ENCODE data around the gene HIKESHI.
A peak's percentile ranks its signal among the peaks of the same experiment; 100 is the strongest.
"Not testable (repeated sequence)": the region's sequence is repeated elsewhere in the genome, so short reads cannot be mapped to it uniquely, and the experiment has no call there.

Gene HIKESHI

GRCh38 chr11:86302092-86302793 is at the start of gene HIKESHI:
Gene HIKESHI, plus strand, starts transcription at chr11:86302240. Its CDS starts 209 bp downstream, at chr11:86302449.
- FAIRE-seq = peak; percentile 91

GRCh38 chr11:86255896-86256295 is 46.1 kb upstream of the HIKESHI start:
- no peak for FAIRE-seq

DNA sequence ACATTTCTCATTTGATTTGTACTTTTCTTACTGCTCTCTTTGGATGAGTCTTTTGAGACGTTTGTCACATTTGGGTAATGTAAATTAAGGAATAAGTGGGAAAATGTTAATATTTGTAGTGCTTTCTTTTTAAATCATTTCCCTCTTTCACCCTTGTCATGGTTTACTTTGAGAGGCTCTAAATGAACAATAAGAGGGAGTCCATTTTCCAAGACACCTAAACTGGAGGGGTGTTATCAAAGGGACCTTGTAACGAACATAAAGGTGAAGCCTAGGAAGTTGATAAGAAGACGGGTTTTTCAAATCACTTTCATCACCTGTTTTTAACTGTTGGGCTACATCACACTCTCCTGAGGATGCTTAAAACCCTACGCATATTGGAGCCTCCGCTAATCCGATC is 45.4 kb upstream of the HIKESHI start:
- no peak for FAIRE-seq

DNA sequence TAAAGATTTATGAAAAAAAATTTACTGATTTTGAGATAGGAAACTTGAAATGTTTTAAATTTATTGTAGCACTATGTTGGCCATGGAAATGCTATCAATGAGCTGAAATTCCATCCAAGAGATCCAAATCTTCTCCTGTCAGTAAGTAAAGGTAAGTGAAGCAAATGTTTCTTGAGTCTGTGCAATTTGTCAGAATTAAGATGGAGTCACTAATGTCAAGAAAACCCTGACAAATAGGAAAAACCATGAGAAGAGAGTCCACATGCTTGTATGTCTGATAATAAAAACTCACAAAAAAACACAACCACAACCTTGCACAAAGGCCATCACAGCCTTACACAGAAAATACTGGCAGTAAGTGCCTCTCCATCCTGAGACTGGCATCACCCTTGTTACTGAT is 44.6 kb upstream of the HIKESHI start:
- no peak for FAIRE-seq

GRCh38 chr11:86259730-86260129 is 42.3 kb upstream of the HIKESHI start:
- no peak for FAIRE-seq

GRCh38 chr11:86261328-86261727 is 40.7 kb upstream of the HIKESHI start:
- no peak for FAIRE-seq

DNA sequence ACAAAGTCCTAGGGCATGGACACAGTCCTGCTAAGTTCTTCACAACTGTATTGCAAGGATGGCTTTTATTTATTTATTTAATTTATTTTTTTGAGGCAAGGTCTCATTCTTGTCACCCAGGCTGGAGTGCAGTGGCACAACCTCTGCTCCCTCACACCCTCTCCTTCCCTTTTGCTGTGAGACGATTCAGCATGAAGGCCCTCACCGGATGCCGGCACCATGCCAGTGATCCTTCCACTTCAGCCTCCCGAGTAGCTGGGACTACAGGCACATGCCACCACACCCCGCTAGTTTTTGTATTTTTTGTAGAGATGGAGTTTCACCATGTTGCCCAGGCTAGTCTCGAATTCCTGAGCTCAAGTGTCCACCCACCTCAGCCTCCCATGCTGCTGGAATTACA is 39.7 kb upstream of the HIKESHI start:
- no peak for FAIRE-seq

DNA sequence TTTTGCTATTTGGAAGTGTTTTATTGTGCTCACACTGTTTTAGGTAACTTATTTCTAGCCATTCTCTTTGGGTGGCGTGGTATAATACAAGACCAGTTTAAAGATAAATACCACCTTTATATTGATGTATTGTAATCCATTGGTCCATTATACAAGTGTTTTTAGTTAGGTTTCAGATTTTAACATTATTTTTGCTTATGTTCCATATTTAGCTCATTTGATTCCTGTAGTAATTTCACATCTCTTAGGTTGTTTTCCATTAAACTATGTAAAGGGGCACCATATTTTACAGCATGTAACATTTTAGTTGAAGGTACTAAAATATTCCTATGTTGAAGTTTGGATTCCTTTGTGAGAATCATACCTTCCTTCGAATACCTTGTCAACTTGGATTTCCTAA is 37.4 kb upstream of the HIKESHI start:
- FAIRE-seq = no peak

DNA sequence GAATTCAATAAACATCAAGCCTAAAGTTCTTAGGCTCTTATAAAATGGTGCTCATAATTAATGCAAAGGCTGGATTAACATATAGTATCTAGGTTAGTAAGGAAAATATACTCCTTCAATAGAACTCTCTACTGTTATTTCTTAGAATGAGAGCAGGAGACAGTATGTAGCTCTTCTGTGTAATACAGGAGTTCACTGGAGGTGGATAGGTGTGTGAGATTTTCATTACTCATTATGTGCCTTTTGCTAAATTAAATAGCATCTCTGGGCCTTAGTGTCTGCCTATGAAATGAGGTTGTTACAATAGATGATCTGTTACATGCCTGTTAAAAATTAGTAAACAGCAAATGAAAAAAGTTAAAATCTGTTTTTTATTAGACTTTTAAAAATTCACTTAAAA is 36.8 kb upstream of the HIKESHI start:
- no peak for FAIRE-seq

DNA sequence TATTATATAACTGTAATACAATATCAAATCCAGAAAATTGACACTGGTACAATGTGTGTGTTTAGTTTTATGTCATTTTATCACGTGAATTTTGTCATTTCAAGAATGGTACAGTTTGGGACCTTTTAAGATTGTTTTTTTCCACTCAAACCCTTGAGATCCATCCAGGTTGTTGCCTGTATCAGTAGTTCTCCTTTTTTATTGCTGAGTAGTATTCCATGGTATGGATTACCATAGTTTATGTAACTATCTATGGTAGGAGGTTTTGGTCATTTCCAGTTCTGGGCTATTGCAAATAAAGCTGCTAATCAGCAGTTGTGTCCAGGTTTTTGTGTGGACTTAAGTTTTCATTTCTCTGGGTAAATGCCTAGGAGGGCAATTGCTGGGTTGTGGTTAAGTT is 32.4 kb upstream of the HIKESHI start:
- no peak for FAIRE-seq

GRCh38 chr11:86274503-86274902 is 27.5 kb upstream of the HIKESHI start:
- no peak for FAIRE-seq

DNA sequence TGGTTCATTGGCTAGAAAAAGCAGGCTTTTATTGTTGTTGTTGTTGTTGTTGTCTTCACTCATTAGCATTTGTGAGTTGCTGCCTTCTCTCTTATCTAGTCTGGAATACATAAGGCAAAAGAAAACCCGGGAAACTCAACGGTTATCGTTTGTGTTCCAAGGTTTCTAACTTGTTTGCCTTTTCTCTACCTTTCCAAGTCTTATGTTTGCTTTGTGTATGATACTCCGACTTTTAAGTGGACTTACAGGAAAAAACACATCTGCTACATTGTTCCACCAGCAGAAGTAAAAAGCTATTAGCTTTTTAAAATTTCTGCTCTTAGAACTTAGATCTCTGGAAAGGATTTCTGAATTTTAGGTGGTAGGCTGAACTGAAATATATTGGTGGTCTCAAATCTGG is 27.0 kb upstream of the HIKESHI start:
- FAIRE-seq = no peak

GRCh38 chr11:86275493-86276370 is 26.3 kb upstream of the HIKESHI start:
- FAIRE-seq = no peak

- no peak for FAIRE-seq
These were observed 24.3 kb upstream of the HIKESHI start for GRCh38 chr11:86277741-86278140.

GRCh38 chr11:86278226-86278625 is 23.8 kb upstream of the HIKESHI start:
- FAIRE-seq = no peak

DNA sequence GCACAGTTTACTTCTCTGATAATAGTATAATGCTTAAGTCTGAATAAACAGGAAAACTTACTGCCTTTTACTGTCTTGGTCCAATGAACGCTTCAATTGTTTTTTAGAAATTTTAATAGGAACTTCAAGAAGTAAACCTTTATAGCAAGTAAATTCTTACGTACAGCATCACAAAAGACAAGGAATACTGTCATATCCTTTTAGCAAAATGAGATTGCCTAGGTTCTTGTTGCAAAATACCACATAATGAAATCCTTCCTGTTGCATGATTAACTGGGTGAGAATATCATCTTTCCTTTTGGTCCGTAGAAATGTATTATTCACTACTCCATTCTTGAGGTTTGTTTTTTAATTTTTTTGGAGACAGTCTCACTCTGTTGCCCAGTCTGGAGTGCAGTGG is 22.3 kb upstream of the HIKESHI start:
- FAIRE-seq = no peak

GRCh38 chr11:86287468-86287796 is 14.6 kb upstream of the HIKESHI start:
- FAIRE-seq = no peak

DNA sequence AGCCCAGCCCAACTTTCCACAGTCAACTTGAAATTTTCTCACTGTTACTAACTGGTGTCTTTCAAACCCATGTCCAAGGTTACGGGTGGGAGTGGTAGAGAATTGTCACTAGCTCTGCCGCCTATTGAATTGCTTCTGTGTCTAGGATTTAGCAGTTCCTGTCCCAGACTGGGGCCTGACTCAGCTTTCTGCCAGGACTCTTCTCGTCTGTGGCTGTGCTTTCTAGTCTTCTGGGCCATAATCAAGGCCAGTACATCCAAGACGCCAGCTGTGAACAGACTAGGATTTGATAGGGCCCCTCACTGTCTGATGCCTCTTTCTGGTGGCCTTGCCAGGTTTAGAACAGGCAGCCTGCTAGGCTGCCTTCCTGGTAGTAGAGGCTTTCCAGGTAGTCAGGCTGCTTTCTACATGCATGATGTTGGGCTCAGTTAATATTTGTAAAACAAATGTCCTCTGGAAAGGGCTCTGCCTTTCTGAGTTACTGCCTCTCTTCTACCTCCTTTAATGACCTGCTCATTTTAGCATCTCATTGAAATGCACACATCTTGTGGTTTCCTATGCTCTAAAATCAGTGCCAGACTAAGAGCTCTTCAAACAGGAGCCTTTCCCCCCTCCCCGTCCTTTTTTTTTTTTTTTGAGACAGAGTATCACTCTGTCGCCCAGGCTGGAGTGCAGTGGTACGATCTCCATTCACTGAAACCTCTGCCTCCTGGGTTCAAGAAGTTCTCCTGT is 13.1 kb upstream of the HIKESHI start:
- no peak for FAIRE-seq

- not testable (repeated sequence) for FAIRE-seq
These were observed 12.3 kb upstream of the HIKESHI start for GRCh38 chr11:86289508-86290280.

- peak; percentile 57 for FAIRE-seq
These were observed 10.4 kb upstream of the HIKESHI start for GRCh38 chr11:86291466-86292262.

GRCh38 chr11:86292912-86293616 is 9.0 kb upstream of the HIKESHI start:
- no peak for FAIRE-seq

All from TTC549 (cell line).